Adipocyte (in vitro differentiated cells): ENCODE data around the gene PRPF18.

Source experiments
- DNase-seq: peaks from one replicate; pipeline ENCODE4 v3.0.0-alpha.2; 2015; ENCODE audit warnings: low read depth
- H3K27me3 ChIP-seq: replicated peaks from 2 replicates; pipeline ENCODE4 v1.7.0; 2013; ENCODE audit warnings: mild to moderate bottlenecking, low read length, moderate library complexity; ENCODE audit not compliant: control insufficient read depth, insufficient read depth
- H3K36me3 ChIP-seq: 2 replicates; pipeline ENCODE4 v1.7.0; 2013; ENCODE audit warnings: low read length, mild to moderate bottlenecking, moderate library complexity; ENCODE audit not compliant: control insufficient read depth, insufficient read depth, severe bottlenecking
- H3K4me1 ChIP-seq: 2 replicates; pipeline ENCODE4 v1.7.0; 2013; ENCODE audit warnings: mild to moderate bottlenecking, low read length, moderate library complexity; ENCODE audit not compliant: control insufficient read depth, insufficient read depth
- H3K4me3 ChIP-seq: 2 replicates; pipeline ENCODE4 v1.7.0; 2013; ENCODE audit warnings: mild to moderate bottlenecking, low read length, moderate library complexity
- H3K9ac ChIP-seq: 2 replicates; pipeline ENCODE4 v1.7.0; 2013; ENCODE audit warnings: mild to moderate bottlenecking, low read length, moderate library complexity
- H3K9me3 ChIP-seq: 2 replicates; pipeline ENCODE4 v1.7.0; 2013; ENCODE audit warnings: mild to moderate bottlenecking, low read length, moderate library complexity; ENCODE audit not compliant: control insufficient read depth

Gene PRPF18

GRCh38 chr10:13573960-13574359 lies 12.8 kb upstream of the PRPF18 start:
- no peaks in the 10 kb centered on the region for H3K4me1 ChIP-seq
- H3K9me3 ChIP-seq = peaks cover 8% of the 10 kb centered on the region
- H3K9ac ChIP-seq = no peak overlapping the region
- H3K36me3 ChIP-seq = no peaks in the 10 kb centered on the region
- peaks cover 19% of the 10 kb centered on the region for H3K27me3 ChIP-seq
- no peak for DNase-seq
- H3K4me3 ChIP-seq = no peak overlapping the region

GRCh38 chr10:13585195-13585751 lies 1.5 kb upstream of the PRPF18 start:
- Histone ChIP-seq H3K27me3 (peaks cover 16% of the 10 kb centered on the region), H3K4me3 (no peak overlapping the region), H3K4me1 (peaks cover 9% of the 10 kb centered on the region), H3K9ac (no peak overlapping the region), H3K36me3 (no peaks in the 10 kb centered on the region), H3K9me3 (no peaks in the 10 kb centered on the region)
- no peak for DNase-seq

- no peaks in the 10 kb centered on the region for H3K36me3 ChIP-seq
- H3K4me3 ChIP-seq = no peak overlapping the region
- no peak for DNase-seq
- no peaks in the 10 kb centered on the region for H3K9me3 ChIP-seq
- H3K9ac ChIP-seq = no peak overlapping the region
- peaks cover 9% of the 10 kb centered on the region for H3K4me1 ChIP-seq
- peaks cover 12% of the 10 kb centered on the region for H3K27me3 ChIP-seq
These were observed 822 bp upstream of the PRPF18 start for GRCh38 chr10:13585943-13586342.

GRCh38 chr10:13587391-13587790 lies 626 bp downstream of the PRPF18 start:
- Histone ChIP-seq H3K27me3 (peaks cover 8% of the 10 kb centered on the region), H3K36me3 (peaks cover 9% of the 10 kb centered on the region), H3K4me3 (peak overlapping the region; percentile 100), H3K9me3 (no peaks in the 10 kb centered on the region), H3K4me1 (peaks cover 9% of the 10 kb centered on the region), H3K9ac (peak overlapping the region; percentile 96)
- peak; percentile 29 for DNase-seq

GRCh38 chr10:13589316-13589715 lies 2.6 kb downstream of the PRPF18 start:
- Histone ChIP-seq H3K27me3 (no peaks in the 10 kb centered on the region), H3K9ac (no peak overlapping the region), H3K36me3 (peaks cover 10% of the 10 kb centered on the region), H3K4me1 (peaks cover 19% of the 10 kb centered on the region), H3K4me3 (no peak overlapping the region), H3K9me3 (no peaks in the 10 kb centered on the region)
- no peak for DNase-seq

GRCh38 chr10:13590886-13591285 lies 4.1 kb downstream of the PRPF18 start:
- H3K4me3 ChIP-seq = no peak overlapping the region
- no peaks in the 10 kb centered on the region for H3K27me3 ChIP-seq
- H3K9ac ChIP-seq = no peak overlapping the region
- peaks cover 28% of the 10 kb centered on the region for H3K4me1 ChIP-seq
- no peaks in the 10 kb centered on the region for H3K9me3 ChIP-seq
- no peak for DNase-seq
- peaks cover 10% of the 10 kb centered on the region for H3K36me3 ChIP-seq

- DNase-seq = no peak
- H3K9ac ChIP-seq = no peak overlapping the region
These were observed 5.5 kb downstream of the PRPF18 start for GRCh38 chr10:13592306-13592705.

GRCh38 chr10:13593535-13593934 lies 6.8 kb downstream of the PRPF18 start:
- Histone ChIP-seq H3K4me1 (peaks cover 19% of the 10 kb centered on the region), H3K9me3 (no peaks in the 10 kb centered on the region), H3K36me3 (peaks cover 10% of the 10 kb centered on the region), H3K9ac (no peak overlapping the region), H3K4me3 (no peak overlapping the region), H3K27me3 (no peaks in the 10 kb centered on the region)
- DNase-seq = no peak

More at GRCh38 chr10:13592306-13592705, 5.5 kb downstream of the PRPF18 start:
- Histone ChIP-seq H3K27me3 (no peaks in the 10 kb centered on the region), H3K4me3 (no peak overlapping the region), H3K4me1 (peaks cover 24% of the 10 kb centered on the region), H3K9me3 (no peaks in the 10 kb centered on the region), H3K36me3 (peaks cover 10% of the 10 kb centered on the region)

GRCh38 chr10:13594641-13595040 lies 7.9 kb downstream of the PRPF18 start:
- Histone ChIP-seq H3K9ac (no peak overlapping the region), H3K4me3 (no peak overlapping the region)

GRCh38 chr10:13597909-13598308 lies 11.1 kb downstream of the PRPF18 start:
- no peak overlapping the region for H3K4me3 ChIP-seq
- peaks cover 30% of the 10 kb centered on the region for H3K36me3 ChIP-seq
- H3K27me3 ChIP-seq = no peaks in the 10 kb centered on the region
- no peak overlapping the region for H3K9ac ChIP-seq
- no peak for DNase-seq
- H3K4me1 ChIP-seq = peaks cover 19% of the 10 kb centered on the region
- no peaks in the 10 kb centered on the region for H3K9me3 ChIP-seq

More at GRCh38 chr10:13594641-13595040, 7.9 kb downstream of the PRPF18 start:
- no peaks in the 10 kb centered on the region for H3K9me3 ChIP-seq
- H3K4me1 ChIP-seq = peaks cover 19% of the 10 kb centered on the region
- peaks cover 12% of the 10 kb centered on the region for H3K36me3 ChIP-seq
- DNase-seq = no peak
- no peaks in the 10 kb centered on the region for H3K27me3 ChIP-seq

- H3K9ac ChIP-seq = no peak overlapping the region
- H3K27me3 ChIP-seq = no peaks in the 10 kb centered on the region
- H3K4me1 ChIP-seq = no peaks in the 10 kb centered on the region
- no peak for DNase-seq
- H3K36me3 ChIP-seq = peaks cover 67% of the 10 kb centered on the region
- no peak overlapping the region for H3K4me3 ChIP-seq
- H3K9me3 ChIP-seq = no peaks in the 10 kb centered on the region
These were observed 17.7 kb downstream of the PRPF18 start for GRCh38 chr10:13604357-13605040.
